Stimulated activated naive CD8-positive, alpha-beta T cell treated with anti-CD3 and anti-CD28 coated beads, Interleukin-15, Interleukin-2, amounts not matched to agents 100 ng/mL and 50 ng/mL, for 24 hours (primary cell): Measurements from ENCODE around the gene CIDEC.
"Not testable (repeated sequence)": the region's sequence is repeated elsewhere in the genome, so short reads cannot be mapped to it uniquely, and the experiment has no call there.

Source experiments
- H3K27ac Mint-ChIP-seq: one replicate; pipeline ENCODE4 v1.8.0; 2021; ENCODE audit warnings: mild to moderate bottlenecking, mixed read lengths
- H3K27me3 Mint-ChIP-seq: one replicate; pipeline ENCODE4 v1.8.0; 2021; ENCODE audit warnings: mixed read lengths
- H3K36me3 Mint-ChIP-seq: one replicate; pipeline ENCODE4 v1.8.0; 2021; ENCODE audit warnings: low read depth, mixed read lengths
- H3K4me1 Mint-ChIP-seq: one replicate; pipeline ENCODE4 v1.8.0; 2021; ENCODE audit warnings: low read depth, mixed read lengths
- H3K4me3 Mint-ChIP-seq: one replicate; pipeline ENCODE4 v1.8.0; 2021; ENCODE audit warnings: mild to moderate bottlenecking, mixed read lengths
- H3K9me3 Mint-ChIP-seq: one replicate; pipeline ENCODE4 v1.8.0; 2021; ENCODE audit warnings: mixed read lengths

CIDEC gene

GRCh38 chr3:9909221-9910013 is 29.4 kb upstream of the CIDEC start:
- Mint-ChIP-seq H3K4me1 (peaks cover 23% of the 10 kb centered on the region), H3K36me3 (no peaks in the 10 kb centered on the region), H3K27ac (no peak overlapping the region), H3K9me3 (no peaks in the 10 kb centered on the region), H3K27me3 (peaks cover 6% of the 10 kb centered on the region), H3K4me3 (no peak overlapping the region)

GRCh38 chr3:9908286-9908685 is 28.2 kb upstream of the CIDEC start:
- no peaks in the 10 kb centered on the region for H3K36me3 Mint-ChIP-seq
- H3K27ac Mint-ChIP-seq = no peak overlapping the region
- peaks cover 27% of the 10 kb centered on the region for H3K4me1 Mint-ChIP-seq
- peaks cover 2% of the 10 kb centered on the region for H3K27me3 Mint-ChIP-seq
- no peaks in the 10 kb centered on the region for H3K9me3 Mint-ChIP-seq
- no peak overlapping the region for H3K4me3 Mint-ChIP-seq

GRCh38 chr3:9906480-9906879 is 26.4 kb upstream of the CIDEC start:
- Mint-ChIP-seq H3K4me1 (peaks cover 33% of the 10 kb centered on the region), H3K36me3 (no peaks in the 10 kb centered on the region), H3K27ac (no peak overlapping the region), H3K27me3 (peaks cover 1% of the 10 kb centered on the region), H3K4me3 (no peak overlapping the region), H3K9me3 (no peaks in the 10 kb centered on the region)

- Mint-ChIP-seq H3K4me1 (peaks cover 28% of the 10 kb centered on the region), H3K4me3 (no peak overlapping the region), H3K9me3 (no peaks in the 10 kb centered on the region), H3K27me3 (no peaks in the 10 kb centered on the region), H3K36me3 (no peaks in the 10 kb centered on the region), H3K27ac (no peak overlapping the region)
Measured at GRCh38 chr3:9903904-9904303, 23.9 kb upstream of the CIDEC start.

- Mint-ChIP-seq H3K36me3 (no peaks in the 10 kb centered on the region), H3K4me1 (peaks cover 34% of the 10 kb centered on the region), H3K27ac (peak overlapping the region; percentile 65), H3K27me3 (no peaks in the 10 kb centered on the region), H3K4me3 (peak overlapping the region; percentile 44), H3K9me3 (no peaks in the 10 kb centered on the region)
Measured at GRCh38 chr3:9903238-9903624, 23.2 kb upstream of the CIDEC start.

- Mint-ChIP-seq H3K36me3 (no peaks in the 10 kb centered on the region), H3K4me1 (peaks cover 38% of the 10 kb centered on the region), H3K27me3 (no peaks in the 10 kb centered on the region), H3K9me3 (no peaks in the 10 kb centered on the region), H3K27ac (peak within 1 kb of the TSS; percentile 78), H3K4me3 (peak within 1 kb of the TSS; percentile 45)
Measured at GRCh38 chr3:9902372-9903237, 22.6 kb upstream of the CIDEC start, which contains the start of gene IL17RE. Gene IL17RE (plus strand): TSS chr3:9902848. CDS start chr3:9902933, 85 bp downstream.

GRCh38 chr3:9901967-9902366 is 21.9 kb upstream of the CIDEC start:
- no peaks in the 10 kb centered on the region for H3K27me3 Mint-ChIP-seq
- no peaks in the 10 kb centered on the region for H3K9me3 Mint-ChIP-seq
- H3K27ac Mint-ChIP-seq = peak overlapping the region; percentile 78
- peak overlapping the region; percentile 45 for H3K4me3 Mint-ChIP-seq
- peaks cover 39% of the 10 kb centered on the region for H3K4me1 Mint-ChIP-seq
- H3K36me3 Mint-ChIP-seq = no peaks in the 10 kb centered on the region

- not testable (repeated sequence) for H3K27me3 Mint-ChIP-seq, H3K27ac Mint-ChIP-seq, H3K36me3 Mint-ChIP-seq, H3K9me3 Mint-ChIP-seq, H3K4me3 Mint-ChIP-seq
- H3K4me1 Mint-ChIP-seq = peaks cover 49% of the 10 kb centered on the region
Measured at GRCh38 chr3:9900965-9901415, 20.9 kb upstream of the CIDEC start.

- Mint-ChIP-seq H3K36me3 (peaks cover 12% of the 10 kb centered on the region), H3K27me3 (no peaks in the 10 kb centered on the region), H3K4me3 (no peak overlapping the region), H3K9me3 (peaks cover 4% of the 10 kb centered on the region), H3K4me1 (peaks cover 63% of the 10 kb centered on the region), H3K27ac (no peak overlapping the region)
Measured at GRCh38 chr3:9899289-9899791, 19.3 kb upstream of the CIDEC start.

GRCh38 chr3:9898467-9899241 is 18.6 kb upstream of the CIDEC start:
- peaks cover 4% of the 10 kb centered on the region for H3K9me3 Mint-ChIP-seq
- H3K4me3 Mint-ChIP-seq = no peak overlapping the region
- H3K4me1 Mint-ChIP-seq = peaks cover 70% of the 10 kb centered on the region
- H3K27ac Mint-ChIP-seq = peak overlapping the region; percentile 9
- H3K36me3 Mint-ChIP-seq = peaks cover 19% of the 10 kb centered on the region
- no peaks in the 10 kb centered on the region for H3K27me3 Mint-ChIP-seq

- Mint-ChIP-seq H3K9me3 (peaks cover 4% of the 10 kb centered on the region), H3K4me3 (no peak overlapping the region), H3K27ac (peak overlapping the region; percentile 9), H3K4me1 (peaks cover 69% of the 10 kb centered on the region), H3K36me3 (peaks cover 29% of the 10 kb centered on the region), H3K27me3 (no peaks in the 10 kb centered on the region)
Measured at GRCh38 chr3:9897408-9898372, 17.6 kb upstream of the CIDEC start.

GRCh38 chr3:9896755-9897407 is 16.8 kb upstream of the CIDEC start:
- H3K27me3 Mint-ChIP-seq, H3K4me3 Mint-ChIP-seq, H3K9me3 Mint-ChIP-seq: not testable (repeated sequence)
- peaks cover 67% of the 10 kb centered on the region for H3K4me1 Mint-ChIP-seq
- peak overlapping the region; percentile 17 for H3K27ac Mint-ChIP-seq
- H3K36me3 Mint-ChIP-seq = peaks cover 35% of the 10 kb centered on the region

GRCh38 chr3:9895715-9896114 is 15.7 kb upstream of the CIDEC start:
- H3K4me3 Mint-ChIP-seq, H3K27me3 Mint-ChIP-seq, H3K9me3 Mint-ChIP-seq: not testable (repeated sequence)
- Mint-ChIP-seq H3K27ac (peak overlapping the region; percentile 67), H3K36me3 (peaks cover 45% of the 10 kb centered on the region), H3K4me1 (peaks cover 66% of the 10 kb centered on the region)
